HepG2 (cell line): Measurements from ENCODE around the gene ZSCAN20. TPM values are rescaled to one million over a fixed set of nuclear protein-coding genes. Genes with fewer than 3 reads are reported as not detected.

ENCODE experiments used
- ATAC-seq: fragments of 200-7000 bp; cut with Tn5 transposase; 3 replicates; pipeline ENCODE4 v1.9.1; 2020; ENCODE audit warnings: mild to moderate bottlenecking, moderate library complexity
- BruUV-seq: library from RNA; stranded (reverse); fragments of 400-500 nt; replicated peaks from 2 replicates; lab custom pipeline; 2021; lab: Mats Ljungman, UMichigan
- CTCF ChIA-PET: fragments of 300-600 bp; formaldehyde crosslinking; extraction: SDS; loops from one replicate; lab custom pipeline; 2021; ENCODE audit warnings: low total read pairs, inconsistent platforms, low intra/inter-chr PET ratio; lab: Yijun Ruan, JAX
- POLR2A ChIA-PET: fragments of 350-600 bp; sonication (Branson Sonifier 250); formaldehyde crosslinking; loops from one replicate; lab custom pipeline; 2020; ENCODE audit warnings: antibody characterized with exemption, inconsistent platforms; lab: Yijun Ruan, JAX
- DNase-seq: peaks from one replicate; pipeline ENCODE4 v3.0.0-alpha.2; 2015; ENCODE audit warnings: low spot score
- FAIRE-seq: peaks from 3 replicates; lab custom pipeline; 2011; peaks lifted over from hg19 to GRCh38; lab: Jason Lieb, UNC
- H2AFZ ChIP-seq: one replicate; pipeline ENCODE4 v1.6.1; 2011; ENCODE audit warnings: low read length, inconsistent platforms
- H3K27ac ChIP-seq: fragments of 300-600 bp; 3 replicates; pipeline ENCODE4 v1.8.0; 2011; ENCODE audit warnings: mixed run types, mild to moderate bottlenecking, mixed read lengths, low read length, inconsistent platforms; ENCODE audit not compliant: insufficient read depth; ENCODE audit errors: extremely low read length
- H3K27me3 ChIP-seq, 2 experiments: fragments of 200-600 bp in 1 of 2; 2 replicates in 1 of 2; 3 replicates in 1 of 2; pipeline versions ENCODE4 v1.6.0 to v1.8.0; 2011; ENCODE audit warnings: low read length in 2 of 2, mild to moderate bottlenecking in 2 of 2, moderate library complexity in 2 of 2, inconsistent platforms in 1 of 2; ENCODE audit not compliant: insufficient read depth in 2 of 2, control insufficient read depth in 1 of 2
- H3K36me3 ChIP-seq, 2 experiments: fragments of 200-600 bp in 1 of 2; replicated peaks in 1 of 2; 2 replicates in 1 of 2; 3 replicates in 1 of 2; pipeline versions ENCODE4 v1.5.1 to v1.8.0; 2011; ENCODE audit warnings: low read length in 2 of 2, inconsistent platforms in 1 of 2; ENCODE audit not compliant: insufficient read depth in 2 of 2, control insufficient read depth in 1 of 2
- H3K4me1 ChIP-seq: 2 replicates; pipeline ENCODE4 v1.5.1; 2012; ENCODE audit warnings: low read length, inconsistent platforms; ENCODE audit not compliant: insufficient read depth
- H3K4me2 ChIP-seq: 2 replicates; pipeline ENCODE4 v1.6.0; 2011; ENCODE audit warnings: low read depth, low read length, inconsistent platforms
- H3K4me3 ChIP-seq, 3 experiments: fragments of 200-600 bp in 1 of 3; sonication (generic), shearing (Covaris generic) in 1 of 3; replicated peaks in 1 of 3; 2 replicates each; pipeline ENCODE4 v1.5.1; 2011 to 2016; ENCODE audit warnings: low read length in 3 of 3, inconsistent platforms in 2 of 3, low read depth in 2 of 3, mild to moderate bottlenecking in 2 of 3, control low read depth in 1 of 3, mixed read lengths in 1 of 3; ENCODE audit not compliant: insufficient read depth in 1 of 3
- H3K79me2 ChIP-seq: one replicate; pipeline ENCODE4 v1.6.1; 2011; ENCODE audit warnings: low read length, inconsistent platforms; ENCODE audit not compliant: insufficient read depth
- H3K9ac ChIP-seq: 2 replicates; pipeline ENCODE4 v1.6.0; 2011; ENCODE audit warnings: mild to moderate bottlenecking, low read depth, low read length, inconsistent platforms; ENCODE audit not compliant: insufficient read depth
- H3K9me3 ChIP-seq: 2 replicates; pipeline ENCODE4 v1.5.1; 2012; ENCODE audit warnings: mild to moderate bottlenecking, low read length
- H4K20me1 ChIP-seq: 2 replicates; pipeline ENCODE4 v1.6.0; 2011; ENCODE audit warnings: inconsistent platforms, mild to moderate bottlenecking, low read length, moderate library complexity; ENCODE audit not compliant: insufficient read depth
- GTF3A ChIP-seq: sonication (generic); formaldehyde crosslinking; conservative IDR thresholded peaks from 2 replicates; pipeline ENCODE4 v1.4.0; 2020; ENCODE audit warnings: mild to moderate bottlenecking, missing genetic modification reagents
- PLSCR1 ChIP-seq: sonication (generic); formaldehyde crosslinking; IDR thresholded peaks from 2 replicates; pipeline ENCODE4 v1.5.0; 2020; ENCODE audit warnings: missing genetic modification reagents, mild to moderate bottlenecking, borderline replicate concordance
- RXRA ChIP-seq: sonication (generic); formaldehyde crosslinking; IDR thresholded peaks from 2 replicates; pipeline ENCODE4 v1.5.1; 2020; ENCODE audit warnings: missing genetic modification reagents
- SCMH1 ChIP-seq: sonication (generic); formaldehyde crosslinking; IDR thresholded peaks from 2 replicates; pipeline ENCODE4 v1.9.0; 2021; ENCODE audit warnings: missing genetic modification reagents, mild to moderate bottlenecking, borderline replicate concordance
- ZNF205 ChIP-seq: IDR thresholded peaks from 2 replicates; pipeline ENCODE4 v1.6.1; 2018; ENCODE audit warnings: missing biosample characterization, missing genetic modification reagents
- ZNF512B ChIP-seq: sonication (generic); formaldehyde crosslinking; IDR thresholded peaks from 2 replicates; pipeline ENCODE4 v1.5.1; 2020; ENCODE audit warnings: missing genetic modification reagents, mild to moderate bottlenecking, borderline replicate concordance
- WGBS: methylation state at CpG from one replicate; pipeline ENCODE4 v1.1.6; 2017; ENCODE audit warnings: low lambda C conversion rate; 5-methylcytosine and 5-hydroxymethylcytosine counted together
- in situ Hi-C: cut with HindIII; loops from 2 replicates; pipeline ENCODE4 v1.10.0; 2017; ENCODE audit warnings: low pct_unique_long_range_greater_than_20kb; ENCODE audit not compliant: extremely low pct_ligation_motif_present
- intact Hi-C: fragments of 100-400 bp; cut with micrococcal nuclease; formaldehyde crosslinking; loops from one replicate; pipeline ENCODE4 v1.10.0; 2022; ENCODE audit not compliant: unreplicated experiment
- polyA plus RNA-seq, 8 experiments: library from polyadenylated mRNA; depleted of rRNA in 3 of 8; stranded (reverse) in 7 of 8; unstranded in 1 of 8; fragments of >200 nt; fragmentation: Illumina TruSeq in 4 of 8; extraction: Trizol in 4 of 8; gene quantifications; 2 replicates each; pipeline versions ENCODE4 v1.2.1 to v1.2.3, GENCODE V29; 2011 to 2016; ENCODE audit warnings: low read depth in 4 of 8, missing spikeins in 1 of 8, mixed read lengths in 1 of 8; ENCODE audit not compliant: insufficient read depth in 1 of 8
- total RNA-seq, 5 experiments: library from RNA; depleted of rRNA; stranded (reverse); fragments of >200 nt; fragmentation: Illumina TruSeq; extraction: Trizol; gene quantifications; 2 replicates each; pipeline ENCODE4 v1.2.3, GENCODE V29; 2016; ENCODE audit warnings: low read depth in 1 of 5
- TF ChIP-seq, protein P1 (sequence below): sonication (generic); formaldehyde crosslinking; IDR thresholded peaks from 2 replicates; pipeline ENCODE4 v1.4.0; 2020; ENCODE audit warnings: missing genetic modification reagents
- TF ChIP-seq, protein P2 (sequence below): sonication (generic); formaldehyde crosslinking; IDR thresholded peaks from 2 replicates; pipeline ENCODE4 v1.4.0; 2020; ENCODE audit warnings: missing genetic modification reagents

ZSCAN20 gene
- total and polyA plus RNA-seq, 2 of the 13 experiments (the other 11 are each of a cell fraction or from before 2014, with no cell fraction given) = 1.1 to 2.8 TPM

GRCh38 chr1:33443705-33444180 is 28.7 kb upstream of the ZSCAN20 start:
- H3K79me2 ChIP-seq = no peaks in the 10 kb centered on the region
- no peaks in the 10 kb centered on the region for H4K20me1 ChIP-seq
- H3K9me3 ChIP-seq = no peaks in the 10 kb centered on the region
- no peak overlapping the region for H2AFZ ChIP-seq
- DNase-seq (no peak), FAIRE-seq (no peak), ATAC-seq (no peak)
- no peak for TF ChIP-seq RXRA
- TF ChIP-seq, protein P1, sequence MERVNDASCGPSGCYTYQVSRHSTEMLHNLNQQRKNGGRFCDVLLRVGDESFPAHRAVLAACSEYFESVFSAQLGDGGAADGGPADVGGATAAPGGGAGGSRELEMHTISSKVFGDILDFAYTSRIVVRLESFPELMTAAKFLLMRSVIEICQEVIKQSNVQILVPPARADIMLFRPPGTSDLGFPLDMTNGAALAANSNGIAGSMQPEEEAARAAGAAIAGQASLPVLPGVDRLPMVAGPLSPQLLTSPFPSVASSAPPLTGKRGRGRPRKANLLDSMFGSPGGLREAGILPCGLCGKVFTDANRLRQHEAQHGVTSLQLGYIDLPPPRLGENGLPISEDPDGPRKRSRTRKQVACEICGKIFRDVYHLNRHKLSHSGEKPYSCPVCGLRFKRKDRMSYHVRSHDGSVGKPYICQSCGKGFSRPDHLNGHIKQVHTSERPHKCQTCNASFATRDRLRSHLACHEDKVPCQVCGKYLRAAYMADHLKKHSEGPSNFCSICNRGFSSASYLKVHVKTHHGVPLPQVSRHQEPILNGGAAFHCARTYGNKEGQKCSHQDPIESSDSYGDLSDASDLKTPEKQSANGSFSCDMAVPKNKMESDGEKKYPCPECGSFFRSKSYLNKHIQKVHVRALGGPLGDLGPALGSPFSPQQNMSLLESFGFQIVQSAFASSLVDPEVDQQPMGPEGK = no peak
- intact Hi-C loops (no loop called here), in situ Hi-C loops (no loop called here)
- H3K27ac ChIP-seq = no peak overlapping the region
- ChIA-PET CTCF (no interaction called here), POLR2A (no interaction called here)
- peaks cover 11% of the 10 kb centered on the region for H3K4me1 ChIP-seq
- no peak overlapping the region for H3K4me3 ChIP-seq
- peaks cover 1 to 30% of the 10 kb centered on the region in 2 experiments; a peak in 3 of 5 replicates for H3K27me3 ChIP-seq
- BruUV-seq = no TSS peak
- no peak overlapping the region for H3K4me2 ChIP-seq
- H3K36me3 ChIP-seq = no peaks in the 10 kb centered on the region
- no peak overlapping the region for H3K9ac ChIP-seq
- WGBS = 17% methylated on average over 6 of the region's 6 CpGs

DNA sequence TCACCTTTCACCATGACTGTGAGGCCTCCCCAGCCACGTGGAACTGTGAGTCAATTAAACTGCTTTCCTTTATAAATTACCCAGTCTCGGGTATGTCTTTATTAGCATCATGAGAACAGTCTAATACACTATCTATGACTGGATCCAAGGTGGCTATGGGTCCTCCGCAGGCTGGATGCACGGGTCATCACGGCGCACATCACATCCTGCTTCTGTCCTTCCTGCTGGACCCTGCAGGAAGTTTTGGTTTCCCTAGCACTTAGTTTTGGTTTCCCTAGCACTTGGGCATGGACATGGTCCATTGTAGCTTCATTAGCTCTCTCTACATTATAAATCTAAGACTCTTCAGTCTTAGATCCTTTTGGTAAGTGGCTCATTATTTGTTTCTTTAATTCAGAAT is 27.3 kb upstream of the ZSCAN20 start:
- Histone ChIP-seq H4K20me1 (no peaks in the 10 kb centered on the region), H3K27me3 (peaks cover 1 to 26% of the 10 kb centered on the region in 2 experiments; a peak in 3 of 5 replicates), H3K27ac (no peak overlapping the region), H3K4me1 (peaks cover 11% of the 10 kb centered on the region), H2AFZ (no peak overlapping the region), H3K4me3 (no peak overlapping the region), H3K79me2 (no peaks in the 10 kb centered on the region), H3K36me3 (no peaks in the 10 kb centered on the region), H3K9ac (no peak overlapping the region), H3K4me2 (no peak overlapping the region), H3K9me3 (no peaks in the 10 kb centered on the region)
- FAIRE-seq (no peak), ATAC-seq (no peak), DNase-seq (no peak)
- intact Hi-C loops = no loop called here
- ChIA-PET POLR2A (no interaction called here), CTCF (no interaction called here)
- in situ Hi-C loops = no loop called here
- no TSS peak for BruUV-seq
- WGBS = 57% methylated on average over 6 of the region's 6 CpGs
- TF ChIP-seq PLSCR1 (CRISPR knock-in tag) (no peak), SCMH1 (CRISPR knock-in tag) (no peak), GTF3A (no peak), ZNF512B (CRISPR knock-in tag) (no peak), ZNF205 (CRISPR knock-in tag) (no peak)
- TF ChIP-seq, protein P2, sequence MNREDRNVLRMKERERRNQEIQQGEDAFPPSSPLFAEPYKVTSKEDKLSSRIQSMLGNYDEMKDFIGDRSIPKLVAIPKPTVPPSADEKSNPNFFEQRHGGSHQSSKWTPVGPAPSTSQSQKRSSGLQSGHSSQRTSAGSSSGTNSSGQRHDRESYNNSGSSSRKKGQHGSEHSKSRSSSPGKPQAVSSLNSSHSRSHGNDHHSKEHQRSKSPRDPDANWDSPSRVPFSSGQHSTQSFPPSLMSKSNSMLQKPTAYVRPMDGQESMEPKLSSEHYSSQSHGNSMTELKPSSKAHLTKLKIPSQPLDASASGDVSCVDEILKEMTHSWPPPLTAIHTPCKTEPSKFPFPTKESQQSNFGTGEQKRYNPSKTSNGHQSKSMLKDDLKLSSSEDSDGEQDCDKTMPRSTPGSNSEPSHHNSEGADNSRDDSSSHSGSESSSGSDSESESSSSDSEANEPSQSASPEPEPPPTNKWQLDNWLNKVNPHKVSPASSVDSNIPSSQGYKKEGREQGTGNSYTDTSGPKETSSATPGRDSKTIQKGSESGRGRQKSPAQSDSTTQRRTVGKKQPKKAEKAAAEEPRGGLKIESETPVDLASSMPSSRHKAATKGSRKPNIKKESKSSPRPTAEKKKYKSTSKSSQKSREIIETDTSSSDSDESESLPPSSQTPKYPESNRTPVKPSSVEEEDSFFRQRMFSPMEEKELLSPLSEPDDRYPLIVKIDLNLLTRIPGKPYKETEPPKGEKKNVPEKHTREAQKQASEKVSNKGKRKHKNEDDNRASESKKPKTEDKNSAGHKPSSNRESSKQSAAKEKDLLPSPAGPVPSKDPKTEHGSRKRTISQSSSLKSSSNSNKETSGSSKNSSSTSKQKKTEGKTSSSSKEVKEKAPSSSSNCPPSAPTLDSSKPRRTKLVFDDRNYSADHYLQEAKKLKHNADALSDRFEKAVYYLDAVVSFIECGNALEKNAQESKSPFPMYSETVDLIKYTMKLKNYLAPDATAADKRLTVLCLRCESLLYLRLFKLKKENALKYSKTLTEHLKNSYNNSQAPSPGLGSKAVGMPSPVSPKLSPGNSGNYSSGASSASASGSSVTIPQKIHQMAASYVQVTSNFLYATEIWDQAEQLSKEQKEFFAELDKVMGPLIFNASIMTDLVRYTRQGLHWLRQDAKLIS = no peak
